Osteoblast (primary cell): ENCODE data around the gene RPS18. TPM values are rescaled to one million over a fixed set of nuclear protein-coding genes. Genes with fewer than 3 reads are reported as not detected.

Experiments used
- DNase-seq: peaks from one replicate; pipeline ENCODE4 v3.0.0; 2011; ENCODE audit warnings: low spot score, mixed read lengths; ENCODE audit not compliant: insufficient read length; ENCODE audit errors: missing footprints
- H2AFZ ChIP-seq: 2 replicates; pipeline ENCODE4 v1.6.0; 2011; ENCODE audit warnings: mild to moderate bottlenecking, low read length
- H3K27ac ChIP-seq: 2 replicates; pipeline ENCODE4 v1.5.1; 2011; ENCODE audit warnings: mild to moderate bottlenecking, low read depth, low read length, moderate library complexity
- H3K27me3 ChIP-seq: 2 replicates; pipeline ENCODE4 v1.6.0; 2012; ENCODE audit warnings: mild to moderate bottlenecking, control low read depth, inconsistent platforms, low read length, moderate library complexity; ENCODE audit not compliant: insufficient read depth
- H3K36me3 ChIP-seq: 2 replicates; pipeline ENCODE4 v1.5.1; 2011; ENCODE audit warnings: mild to moderate bottlenecking, low read length, control low read depth, moderate library complexity; ENCODE audit not compliant: insufficient read depth
- H3K4me1 ChIP-seq: 2 replicates; pipeline ENCODE4 v1.5.1; 2011; ENCODE audit warnings: mild to moderate bottlenecking, low read length, control low read depth, moderate library complexity; ENCODE audit not compliant: insufficient read depth
- H3K4me2 ChIP-seq: 2 replicates; pipeline ENCODE4 v1.6.0; 2011; ENCODE audit warnings: mild to moderate bottlenecking, low read length; ENCODE audit not compliant: insufficient read depth
- H3K4me3 ChIP-seq: fragments of 200-600 bp; sonication (generic); 3 replicates; pipeline ENCODE4 v1.5.1; 2012; ENCODE audit warnings: mild to moderate bottlenecking, low read length, inconsistent platforms; ENCODE audit not compliant: insufficient read depth
- H3K79me2 ChIP-seq: 2 replicates; pipeline ENCODE4 v1.6.0; 2012; ENCODE audit warnings: mild to moderate bottlenecking, low read length, control low read depth, inconsistent platforms; ENCODE audit not compliant: insufficient read depth
- H3K9me3 ChIP-seq: 2 replicates; pipeline ENCODE4 v1.5.1; 2011; ENCODE audit warnings: low read depth, low read length, control low read depth
- H4K20me1 ChIP-seq: 2 replicates; pipeline ENCODE4 v1.6.0; 2012; ENCODE audit warnings: mild to moderate bottlenecking, low read length, control low read depth; ENCODE audit not compliant: insufficient read depth
- CTCF ChIP-seq: IDR thresholded peaks from 2 replicates; pipeline ENCODE4 v1.5.1; 2011; ENCODE audit warnings: mild to moderate bottlenecking, low read depth, low read length, moderate library complexity; ENCODE audit errors: extremely low read depth
- total RNA-seq: library from RNA; depleted of rRNA; stranded (reverse); fragments of >200 nt; gene quantifications from 2 replicates; pipeline ENCODE4 v1.2.3, GENCODE V29; 2012

The RPS18 gene
- total RNA-seq, 1 donor, result 1,994 TPM

GRCh38 chr6:33277663-33278391 is 6.0 kb downstream of the RPS18 start:
- Histone ChIP-seq H3K79me2 (peaks cover 31% of the 10 kb centered on the region), H2AFZ (no peak overlapping the region), H3K27ac (peak overlapping the region; percentile 19), H3K27me3 (no peaks in the 10 kb centered on the region), H3K36me3 (peaks cover 77% of the 10 kb centered on the region), H4K20me1 (peaks cover 50% of the 10 kb centered on the region), H3K4me2 (peak overlapping the region; percentile 72), H3K4me1 (peaks cover 40% of the 10 kb centered on the region), H3K9me3 (no peaks in the 10 kb centered on the region), H3K4me3 (peak overlapping the region; percentile 67)
- no peak for DNase-seq
- no peak for TF ChIP-seq CTCF

GRCh38 chr6:33278392-33278741 is 6.5 kb downstream of the RPS18 start:
- Histone ChIP-seq H3K36me3 (peaks cover 75% of the 10 kb centered on the region), H3K9me3 (no peaks in the 10 kb centered on the region), H3K27me3 (no peaks in the 10 kb centered on the region), H2AFZ (no peak overlapping the region), H3K27ac (no peak overlapping the region), H3K79me2 (peaks cover 26% of the 10 kb centered on the region), H4K20me1 (peaks cover 45% of the 10 kb centered on the region), H3K4me3 (no peak overlapping the region), H3K4me1 (peaks cover 34% of the 10 kb centered on the region), H3K4me2 (no peak overlapping the region)
- no peak for TF ChIP-seq CTCF
- DNase-seq, result no peak

GRCh38 chr6:33278810-33279209 is 6.9 kb downstream of the RPS18 start:
- peaks cover 21% of the 10 kb centered on the region for H3K79me2 ChIP-seq
- H3K4me2 ChIP-seq, result no peak overlapping the region
- peaks cover 41% of the 10 kb centered on the region for H4K20me1 ChIP-seq
- H3K27me3 ChIP-seq, result no peaks in the 10 kb centered on the region
- no peak overlapping the region for H2AFZ ChIP-seq
- no peak overlapping the region for H3K27ac ChIP-seq
- peak; percentile 85 for DNase-seq
- H3K36me3 ChIP-seq, result peaks cover 74% of the 10 kb centered on the region
- H3K9me3 ChIP-seq, result no peaks in the 10 kb centered on the region
- no peak for TF ChIP-seq CTCF
- no peak overlapping the region for H3K4me3 ChIP-seq
- H3K4me1 ChIP-seq, result peaks cover 30% of the 10 kb centered on the region

- Histone ChIP-seq H3K27me3 (no peaks in the 10 kb centered on the region), H3K79me2 (peaks cover 16% of the 10 kb centered on the region), H2AFZ (no peak overlapping the region), H3K4me2 (no peak overlapping the region), H3K9me3 (no peaks in the 10 kb centered on the region), H3K27ac (no peak overlapping the region), H4K20me1 (peaks cover 36% of the 10 kb centered on the region), H3K4me1 (peaks cover 25% of the 10 kb centered on the region), H3K4me3 (no peak overlapping the region), H3K36me3 (peaks cover 72% of the 10 kb centered on the region)
- peak; percentile 30 for DNase-seq
- TF ChIP-seq CTCF, result no peak
Measured at GRCh38 chr6:33279257-33279695, 7.4 kb downstream of the RPS18 start.
